HuH-7.5 (cell line): ENCODE measurements around the gene CDC6.

Experiments used
- DNase-seq: peaks from one replicate; pipeline ENCODE4 v3.0.0; 2011; ENCODE audit warnings: low spot score

CDC6 gene

DNA sequence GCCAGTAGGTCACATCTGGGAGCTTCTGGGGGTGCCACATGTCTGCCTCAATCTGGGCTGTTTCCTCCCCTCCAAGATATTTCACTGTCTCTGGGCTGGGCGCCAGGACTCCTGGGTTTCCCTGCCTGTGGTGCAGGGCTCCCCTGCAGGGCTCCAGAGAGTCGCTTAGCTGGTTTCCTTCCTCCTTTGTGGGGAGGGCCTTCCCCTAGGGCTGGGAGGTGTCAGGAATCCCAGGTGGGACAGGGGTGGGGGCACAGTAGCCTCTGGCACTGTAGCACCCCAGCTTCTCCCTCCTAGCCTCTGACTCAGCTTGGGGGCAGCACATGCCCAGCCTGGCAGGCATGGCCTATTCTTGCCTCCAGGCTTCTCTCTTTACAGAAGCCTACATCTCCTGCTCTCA is 23.9 kb downstream of the CDC6 start:
- DNase-seq, result no peak

DNA sequence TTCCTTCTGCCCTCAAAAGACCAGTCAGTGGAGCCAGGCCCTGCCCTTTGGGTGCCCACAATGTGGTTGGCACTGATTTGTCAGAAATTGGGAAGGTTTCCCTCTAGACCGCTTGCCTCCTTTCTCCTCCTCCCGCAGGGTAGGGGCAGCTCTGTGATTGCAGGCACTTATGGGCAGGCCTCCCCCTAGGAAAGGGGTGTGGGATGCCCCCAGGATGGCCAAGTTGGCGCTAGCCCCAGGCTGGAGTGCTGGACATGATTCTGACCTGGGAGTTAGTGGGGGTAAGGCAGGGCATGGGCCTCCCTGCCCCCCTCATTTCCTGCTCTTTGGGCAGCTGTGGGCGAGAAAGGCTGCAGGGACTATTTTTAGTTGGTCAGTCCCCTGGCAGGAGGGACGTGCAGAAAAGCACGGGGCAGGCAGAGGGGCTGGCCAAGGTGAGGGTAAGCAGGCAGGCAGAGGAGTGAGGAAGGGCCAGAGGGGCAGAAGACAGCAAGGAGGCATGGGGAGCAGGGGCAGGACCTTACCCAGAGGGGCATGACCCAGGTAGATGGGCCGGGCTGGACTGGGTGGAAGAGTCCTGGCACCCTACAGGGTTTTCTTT is 24.6 kb downstream of the CDC6 start:
- no peak for DNase-seq

DNA sequence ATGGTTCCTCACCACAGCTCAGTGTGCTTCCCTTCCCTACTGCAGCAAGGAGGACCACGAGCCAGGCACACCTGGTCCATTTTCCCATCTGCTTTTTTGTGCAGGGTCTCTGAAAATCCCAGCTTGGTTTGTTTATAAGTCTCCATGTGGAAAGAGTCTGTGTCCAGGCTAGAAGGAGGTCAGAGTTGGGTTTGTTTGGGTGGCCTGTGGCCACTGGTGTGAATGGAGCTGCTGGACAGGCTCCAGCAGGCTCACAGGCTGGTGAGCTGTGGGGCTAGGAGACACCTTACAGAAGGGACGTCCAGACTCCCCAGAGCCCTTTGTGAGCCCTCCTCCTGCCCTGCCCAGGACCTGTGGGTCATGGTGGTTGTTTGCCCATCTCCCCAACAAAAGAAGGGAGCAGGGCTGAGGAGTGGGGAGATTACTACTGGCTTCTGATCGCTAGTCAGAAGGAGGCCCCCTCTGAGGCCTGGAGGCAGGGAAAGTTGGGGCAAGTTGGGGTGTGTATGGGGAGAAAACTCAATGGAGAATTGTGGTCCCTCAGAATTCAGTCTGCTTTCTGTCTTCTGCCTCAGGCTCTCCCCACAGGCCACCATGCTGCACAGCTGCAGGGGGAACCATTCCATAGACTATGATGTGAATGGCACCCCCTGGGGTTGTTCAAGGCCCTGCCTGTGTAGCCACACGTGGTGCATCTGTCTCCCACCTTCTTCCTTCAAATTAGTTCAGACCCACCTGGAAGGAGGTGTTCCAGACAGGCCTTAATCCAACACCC is 25.4 kb downstream of the CDC6 start:
- no peak for DNase-seq

DNA sequence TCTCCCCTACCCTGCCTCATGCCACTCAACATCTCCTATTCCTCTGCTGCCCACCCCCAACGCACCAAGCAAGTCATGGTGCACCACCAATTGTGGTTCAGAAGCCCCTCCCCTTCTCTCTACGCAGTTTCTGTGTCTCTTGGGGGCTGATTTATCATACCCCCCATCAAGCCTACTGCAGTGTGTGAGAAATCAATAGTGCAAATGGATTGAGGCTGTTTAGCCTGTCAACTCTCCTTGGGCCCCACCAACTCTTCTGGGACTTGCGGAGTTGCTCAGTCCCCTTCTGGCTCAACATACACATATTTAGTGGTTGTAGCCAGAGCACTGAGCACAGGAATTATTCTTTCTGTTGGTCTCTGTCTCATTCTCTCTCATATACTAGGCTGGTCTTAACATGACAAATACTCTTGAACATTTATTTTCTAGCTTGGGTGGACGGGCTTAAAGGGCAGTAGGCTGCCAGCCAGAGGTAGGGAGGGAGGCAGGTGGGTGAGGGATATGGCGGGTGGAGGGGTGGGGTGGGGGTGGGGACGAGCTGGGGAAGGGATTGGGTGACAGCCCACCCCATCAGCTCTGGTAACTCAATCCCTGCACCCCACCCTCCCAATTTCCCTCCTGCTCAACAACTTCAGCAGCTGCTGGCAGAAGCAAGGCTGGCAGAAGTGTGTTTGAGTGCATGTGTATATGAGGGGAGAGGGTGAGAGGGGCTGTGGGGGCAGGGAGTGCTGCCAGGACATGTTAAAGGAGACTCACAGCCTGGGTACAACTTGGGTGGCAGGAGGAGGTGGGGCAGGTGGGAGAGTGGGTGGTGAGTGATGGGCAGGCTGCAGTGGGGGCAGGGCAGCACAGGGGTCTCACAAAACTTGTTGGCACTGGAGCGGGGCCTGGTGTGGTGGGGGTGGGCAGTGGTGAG is 26.2 kb downstream of the CDC6 start:
- no peak for DNase-seq

DNA sequence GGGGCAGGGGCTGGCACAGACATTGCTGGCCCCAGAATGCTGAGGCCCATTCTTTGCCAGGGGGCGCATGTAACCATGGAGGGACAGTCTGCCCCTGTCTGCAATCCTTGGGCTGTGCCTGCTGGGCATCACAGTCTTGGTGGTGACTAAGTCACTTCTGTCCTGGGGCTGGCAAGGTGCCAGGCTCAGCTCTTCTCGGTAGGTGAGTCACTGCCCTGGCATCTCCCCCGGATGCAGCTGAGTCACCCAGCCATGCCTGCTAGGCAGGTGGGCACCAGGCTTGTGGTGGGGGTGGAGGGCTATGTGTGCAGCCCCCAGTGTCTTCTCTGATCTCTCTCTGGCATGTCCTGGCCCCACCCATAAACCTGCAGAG is 26.9 kb downstream of the CDC6 start:
- DNase-seq, result no peak

DNA sequence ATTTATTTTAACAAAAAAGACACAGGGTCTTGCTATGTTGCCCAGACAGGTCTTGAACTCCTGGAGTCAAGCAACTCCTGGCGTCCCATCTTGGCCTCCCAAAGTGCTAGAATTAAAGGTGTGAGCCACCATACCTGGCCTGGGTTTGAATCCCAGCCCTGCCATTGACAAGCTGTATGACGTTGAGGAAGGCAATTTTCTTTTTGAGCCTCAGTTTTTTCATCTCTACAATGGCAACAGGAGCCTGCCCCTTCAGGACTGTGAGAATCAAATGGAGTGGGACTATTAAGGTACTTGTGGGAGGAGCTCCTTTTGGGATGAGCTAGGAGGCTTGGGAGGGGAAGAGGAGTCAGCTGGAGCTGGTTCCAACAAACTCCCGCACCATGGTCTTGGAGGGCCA is 27.5 kb downstream of the CDC6 start:
- no peak for DNase-seq

DNA sequence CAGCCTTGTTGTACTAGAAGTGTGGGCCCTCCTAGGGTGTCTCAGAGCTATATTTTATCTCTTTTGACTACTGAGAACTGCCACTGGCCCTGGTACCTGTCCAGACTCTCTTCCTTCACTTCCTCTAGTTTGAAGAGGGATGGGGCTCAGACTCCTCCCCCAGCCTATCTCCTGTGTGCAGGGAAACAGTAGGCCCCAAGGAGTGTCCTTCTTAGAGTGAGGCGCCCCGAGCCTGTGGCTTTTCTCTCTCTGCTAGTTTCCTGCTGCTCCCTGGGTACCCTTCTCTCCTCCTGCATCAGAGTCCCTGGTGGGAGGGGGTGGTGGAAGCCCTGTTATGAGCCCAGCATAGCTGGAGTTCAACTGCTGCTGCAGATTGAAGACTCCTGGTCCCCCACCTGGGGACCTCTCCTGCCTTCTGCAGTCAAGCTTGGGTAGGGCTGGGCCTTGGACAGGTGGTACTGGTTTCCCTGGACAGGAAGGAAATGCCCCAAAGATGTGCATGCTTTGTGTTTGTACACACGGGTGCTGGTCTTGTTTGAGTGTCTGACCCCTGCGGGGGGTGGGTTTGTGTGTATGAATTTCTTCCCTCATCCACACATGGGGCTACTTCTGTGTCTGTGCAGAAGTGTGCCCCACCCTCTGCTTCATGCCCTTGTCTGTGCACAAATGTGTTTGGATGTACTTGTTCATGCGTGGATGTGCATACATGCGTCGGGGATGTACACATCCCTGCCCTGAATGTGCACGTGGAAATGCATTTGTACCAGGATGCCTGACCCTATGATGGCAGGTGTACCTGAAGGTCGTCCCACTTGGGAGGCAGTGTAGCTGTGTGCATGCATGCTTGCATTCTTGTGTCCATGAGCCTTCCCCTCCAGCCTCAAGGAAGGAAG is 28.2 kb downstream of the CDC6 start:
- DNase-seq, result no peak

DNA sequence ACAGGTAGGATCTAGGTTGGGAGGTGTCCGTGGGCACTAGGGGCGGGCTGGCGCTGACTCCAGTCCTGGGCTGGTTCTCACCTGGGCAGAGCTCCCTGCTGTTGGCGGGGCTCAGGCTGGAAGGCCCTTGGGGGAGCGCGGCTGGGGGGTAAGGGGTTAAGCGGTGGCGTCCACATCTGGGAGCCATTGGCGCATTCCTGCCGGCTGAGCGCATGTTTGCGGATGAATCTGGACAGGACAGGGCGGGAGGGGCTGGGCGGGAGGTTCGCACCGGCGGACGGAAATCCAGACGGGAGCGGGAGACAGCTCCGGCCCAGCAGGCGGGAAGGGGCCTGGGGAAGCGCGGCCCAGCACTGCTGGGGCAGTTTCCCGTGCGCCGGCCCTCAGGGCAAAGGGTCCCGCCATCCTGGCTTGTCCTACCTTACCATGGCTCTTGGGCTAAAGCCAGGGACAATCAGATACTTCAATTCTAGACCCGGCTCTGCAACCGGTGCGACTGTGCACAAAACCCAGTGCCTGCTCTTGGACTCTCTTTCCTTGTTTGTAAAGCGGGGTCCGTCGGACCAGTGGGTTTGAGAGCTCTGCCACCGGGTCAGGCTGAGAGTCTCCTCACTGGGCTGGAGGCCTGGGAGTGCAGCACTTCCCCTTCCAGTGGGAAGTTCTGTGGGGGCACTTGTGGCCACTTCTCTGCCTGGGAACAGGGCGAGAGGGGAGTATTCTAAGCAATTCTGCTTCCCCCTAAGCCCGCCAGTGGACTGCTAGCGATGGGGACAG is 29.1 kb downstream of the CDC6 start:
- peak; percentile 75 for DNase-seq

DNA sequence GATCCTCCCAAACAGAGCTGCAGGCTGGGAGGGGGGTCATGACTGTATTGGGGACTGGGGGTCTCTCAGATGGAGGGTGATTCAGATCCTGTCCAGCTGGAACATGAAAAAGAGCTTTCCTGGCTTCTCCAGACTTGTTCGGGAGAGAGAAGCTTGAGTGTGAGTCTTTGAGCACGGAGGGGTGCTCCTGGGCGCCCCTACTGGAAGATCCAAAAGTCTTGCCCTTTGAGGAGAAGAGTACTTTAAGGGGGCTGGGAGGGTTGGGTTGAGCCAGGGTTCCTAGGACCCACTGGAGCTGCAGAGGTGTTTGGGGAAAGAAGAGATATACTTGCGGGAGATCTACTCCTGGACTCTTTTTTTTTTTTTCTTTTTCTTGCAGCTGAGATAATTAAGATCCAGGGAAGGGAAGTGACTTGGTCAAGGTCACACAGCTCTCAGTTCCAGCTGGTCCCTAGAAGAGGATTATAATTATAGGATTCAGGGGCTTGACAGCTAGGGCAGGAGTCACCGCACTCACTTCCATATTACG is 29.7 kb downstream of the CDC6 start:
- peak; percentile 71 for DNase-seq

DNA sequence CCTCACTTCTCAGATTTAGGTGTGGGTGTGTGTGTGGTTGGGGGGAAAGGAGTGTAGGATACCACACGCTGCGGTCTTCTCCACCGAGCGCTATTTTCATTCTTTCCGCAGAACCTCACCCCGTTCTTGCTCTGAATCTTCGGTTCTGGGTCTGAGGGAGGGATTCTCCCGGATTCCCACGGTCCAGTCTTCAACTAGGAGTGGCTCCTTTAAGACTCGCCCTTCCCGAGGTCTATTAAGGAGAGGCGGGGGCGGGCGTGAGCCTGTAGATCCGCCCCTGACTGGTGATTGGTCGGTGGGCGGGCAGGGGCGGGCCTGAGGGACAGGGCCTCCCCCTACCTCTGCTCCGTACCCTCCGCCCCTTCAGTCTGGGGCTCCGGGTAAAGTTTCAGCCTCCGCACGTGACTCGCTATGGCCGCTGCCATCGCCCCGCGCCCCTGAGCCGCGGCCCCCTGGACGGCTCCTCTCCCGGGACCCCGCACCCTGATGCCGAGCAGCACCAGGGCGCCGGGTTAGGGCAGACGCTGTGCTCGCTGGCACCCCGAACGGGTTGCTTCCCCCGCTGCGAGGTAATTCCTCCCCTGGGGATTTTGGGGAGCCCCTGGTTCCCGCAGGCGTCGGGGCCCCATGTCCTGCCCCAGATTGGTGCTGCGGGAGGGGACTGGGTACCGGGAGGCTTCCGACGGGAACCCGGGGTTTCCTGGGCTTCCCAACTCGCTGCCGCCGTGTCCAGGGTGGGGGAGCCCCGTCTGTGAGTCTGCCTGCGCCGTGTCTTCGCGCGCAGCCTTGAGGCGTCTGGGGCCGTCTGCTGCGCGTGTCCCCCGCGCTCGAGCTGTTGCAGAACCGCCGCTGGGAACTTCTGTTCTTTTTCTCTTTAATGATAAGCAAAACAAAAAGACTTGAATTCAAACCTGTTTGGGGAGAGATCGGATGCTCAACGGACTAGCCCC is 30.5 kb downstream of the CDC6 start:
- peak; percentile 97 for DNase-seq

DNA sequence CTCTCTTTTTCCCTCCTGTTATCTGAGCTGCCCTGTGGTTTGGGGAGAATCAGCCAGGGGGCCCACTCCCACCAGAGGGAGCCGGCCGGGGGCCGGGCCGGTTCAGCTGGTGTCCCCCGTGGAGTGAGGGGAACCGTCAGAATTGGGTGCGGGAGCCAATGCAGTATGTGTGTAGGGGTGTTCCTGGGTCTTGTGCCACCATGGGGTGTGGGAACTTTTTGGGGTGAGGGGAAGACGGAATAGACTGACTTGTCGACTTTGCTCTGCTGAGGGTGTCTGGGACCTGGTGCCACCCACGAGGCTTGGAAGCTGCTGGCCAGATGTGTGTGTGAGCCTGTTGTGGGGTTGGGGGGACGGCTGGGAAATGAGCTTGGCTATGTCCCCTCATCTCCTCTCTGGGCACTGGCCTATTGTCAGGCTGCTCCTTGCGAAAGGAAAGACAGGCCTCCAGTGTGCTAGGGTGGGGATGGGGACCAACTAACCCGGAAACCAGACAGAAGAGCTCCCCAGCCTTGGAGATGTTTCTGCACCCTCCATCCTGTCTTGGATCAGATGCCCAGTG is 31.2 kb downstream of the CDC6 start:
- DNase-seq, result no peak

DNA sequence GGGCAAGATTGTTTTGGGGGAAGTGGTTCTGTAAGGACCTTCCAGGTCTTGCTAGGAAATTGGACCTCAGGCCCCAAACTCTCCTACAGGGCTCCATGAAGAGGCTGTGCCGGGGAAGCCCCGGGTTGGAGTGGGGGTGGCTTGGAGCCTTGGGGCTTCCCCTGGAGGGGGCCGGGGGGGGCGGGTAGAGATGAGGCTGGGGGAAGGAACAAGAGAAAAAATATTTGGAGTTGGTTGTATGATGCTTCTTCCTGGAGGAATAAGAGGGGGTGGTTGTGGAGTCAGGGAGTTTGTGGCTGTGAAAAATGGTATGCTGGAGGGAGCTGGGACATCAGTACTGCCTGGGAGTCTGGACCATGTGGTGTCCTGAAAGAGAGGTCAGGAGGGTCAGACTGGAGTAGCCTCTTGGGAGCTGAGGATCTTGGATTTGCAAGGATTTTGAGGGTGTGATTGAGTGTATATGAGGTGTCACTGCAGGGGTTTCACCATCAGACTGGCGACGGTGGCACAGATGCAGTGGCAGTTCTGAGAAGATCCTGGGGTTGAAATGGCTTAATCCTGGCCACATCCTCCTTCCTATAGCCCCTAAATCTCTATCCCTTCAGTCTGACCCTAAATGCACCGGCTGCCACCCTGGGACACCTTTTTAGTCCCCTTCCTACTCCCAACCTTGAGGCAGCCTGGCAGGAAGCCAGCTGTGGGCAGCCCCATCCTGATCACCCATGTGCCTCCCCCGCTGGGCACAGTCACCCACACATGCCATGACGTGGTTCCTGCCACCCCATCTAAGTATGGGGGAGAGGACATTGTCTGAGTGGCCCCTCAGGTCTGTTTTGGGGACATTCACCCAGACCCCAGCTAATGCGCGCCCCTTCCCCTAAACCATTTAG is 32.2 kb downstream of the CDC6 start:
- DNase-seq, result no peak

DNA sequence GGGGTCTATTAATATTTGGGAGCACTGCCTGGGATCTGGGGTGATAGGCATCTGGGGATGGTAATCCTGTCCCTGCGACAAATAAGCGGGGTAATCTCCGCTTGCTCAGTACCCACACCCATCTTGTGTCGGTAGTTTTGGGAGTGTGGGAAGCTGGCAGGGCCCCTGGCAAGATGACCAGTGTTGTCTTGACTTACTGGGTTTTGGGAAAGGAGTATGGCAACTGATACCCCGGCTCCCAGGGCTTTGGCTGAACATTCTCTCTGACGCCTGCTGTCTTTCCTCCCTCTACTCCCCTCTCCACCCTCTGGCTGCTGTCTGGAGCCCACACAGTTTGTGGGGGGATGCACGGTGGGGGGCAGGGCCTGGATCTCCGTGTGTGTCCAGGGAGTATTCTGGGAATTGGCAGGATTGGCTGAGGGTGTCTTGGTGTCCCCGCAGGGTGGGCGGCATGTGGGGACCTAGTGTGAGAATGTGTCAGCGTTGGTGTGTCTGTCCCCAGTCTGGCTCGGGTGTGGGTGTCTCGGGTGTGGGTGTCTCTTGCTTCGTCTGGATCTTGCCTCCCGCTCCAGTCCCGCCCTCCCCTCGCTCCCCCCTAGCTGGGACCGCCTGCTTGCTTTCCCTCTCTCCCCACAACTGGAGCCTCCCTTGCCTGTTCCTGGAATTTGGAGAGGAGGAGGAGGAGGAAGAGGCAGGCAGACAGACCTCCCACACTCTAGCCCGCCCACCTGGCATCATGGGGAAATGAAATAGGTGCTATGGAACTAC is 33.3 kb downstream of the CDC6 start:
- DNase-seq, result no peak

DNA sequence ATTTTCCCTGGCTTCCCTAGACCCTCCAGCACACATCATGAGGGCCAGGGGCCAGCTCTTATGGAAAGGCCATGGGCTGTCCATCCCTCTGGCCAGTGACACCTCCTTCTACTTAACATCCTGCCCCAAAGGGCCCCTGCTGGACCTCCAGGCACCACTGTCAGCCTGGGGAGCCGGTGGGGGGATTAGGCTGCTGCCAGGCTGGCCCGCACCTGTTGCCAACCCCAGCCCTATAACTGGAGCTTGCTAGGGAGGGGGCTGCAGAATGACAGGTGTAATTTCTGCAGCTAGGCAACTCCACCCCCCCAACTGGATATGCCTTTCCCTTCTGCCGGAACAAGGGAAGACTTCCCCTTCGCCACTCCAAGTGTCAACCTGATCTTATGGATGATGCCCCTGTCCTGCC is 33.8 kb downstream of the CDC6 start:
- no peak for DNase-seq

DNA sequence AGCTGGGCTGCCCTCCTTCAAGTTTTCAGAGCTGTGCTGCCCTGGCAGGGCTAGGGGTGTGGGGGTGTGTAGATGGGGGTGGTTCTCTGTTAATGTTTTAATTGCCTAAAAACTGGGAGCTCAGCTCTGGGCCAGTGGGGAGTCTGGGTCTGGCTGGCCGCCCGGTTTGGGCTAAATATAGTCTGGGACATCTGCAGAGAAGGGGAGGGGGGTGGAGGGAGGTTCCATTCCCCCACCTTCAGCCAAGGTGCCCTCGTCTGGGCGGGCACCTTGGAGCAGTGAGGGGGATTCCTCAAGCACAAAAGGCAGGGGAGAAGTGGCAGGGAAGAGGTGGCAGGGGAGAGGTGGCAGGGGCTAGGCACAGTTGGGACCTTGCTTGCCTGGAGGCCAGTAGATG is 34.3 kb downstream of the CDC6 start:
- no peak for DNase-seq

DNA sequence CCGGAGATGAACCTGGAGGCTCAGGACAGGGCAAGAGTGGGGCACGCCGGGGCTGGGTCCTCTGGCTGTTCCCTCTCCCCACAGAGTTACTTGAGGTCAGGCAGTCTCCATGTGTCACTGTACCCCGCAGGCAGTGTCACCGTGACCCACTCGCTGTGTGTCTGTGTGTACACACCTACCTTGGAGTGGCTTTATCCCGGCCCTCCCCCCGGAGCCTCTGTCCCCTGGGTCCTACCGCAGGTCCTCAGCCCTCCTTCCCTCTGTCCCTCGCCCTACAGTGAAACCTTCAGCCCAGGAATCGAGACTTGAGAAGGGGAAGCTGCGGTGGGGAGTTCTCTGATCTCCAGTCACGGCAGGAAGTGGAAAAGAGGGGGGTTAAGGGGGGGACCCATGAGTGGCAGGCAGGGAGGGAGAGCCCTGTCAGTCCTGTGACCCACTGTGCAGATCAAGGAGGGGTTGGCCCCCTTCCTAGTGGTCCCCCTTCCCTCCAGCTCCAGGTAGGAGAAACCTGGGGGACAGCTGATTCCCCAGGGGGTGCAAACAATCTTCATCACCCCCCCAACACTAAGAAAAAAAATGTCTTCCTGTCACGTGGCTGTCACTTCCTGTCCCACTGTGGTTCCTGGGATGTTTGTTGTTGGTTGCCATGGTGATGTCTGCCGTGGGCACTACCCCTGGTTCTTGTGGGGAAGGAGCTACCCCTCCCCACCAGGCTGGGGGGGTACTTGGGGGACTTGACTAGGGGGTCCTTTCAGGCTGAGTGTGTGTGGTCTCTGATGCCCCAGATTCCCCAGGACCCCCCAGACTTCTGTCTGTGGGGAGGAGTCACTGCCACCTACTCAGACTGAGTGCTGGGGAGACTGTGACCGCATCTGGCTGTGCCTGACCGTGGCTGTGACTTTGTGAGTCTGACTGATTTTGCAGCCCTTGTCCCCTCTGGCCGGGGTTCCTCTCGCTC is 35.0 kb downstream of the CDC6 start:
- no peak for DNase-seq
